HFFc6 (cell line): Measurements from ENCODE around the gene IRF3. TPM values are rescaled to one million over a fixed set of nuclear protein-coding genes. Genes with fewer than 3 reads are reported as not detected.
A peak's percentile ranks its signal among the peaks of the same experiment; 100 is the strongest.

Source experiments
- DNase-seq: peaks from one replicate; pipeline ENCODE4 v3.0.0-alpha.2; 2018
- H3K27ac Mint-ChIP-seq: 2 replicates; pipeline ENCODE4 v1.8.0; 2020; ENCODE audit warnings: mild to moderate bottlenecking, mixed read lengths
- H3K27me3 Mint-ChIP-seq: 2 replicates; pipeline ENCODE4 v1.8.0; 2021; ENCODE audit warnings: mild to moderate bottlenecking, moderate library complexity, mixed read lengths; ENCODE audit not compliant: insufficient read depth
- H3K36me3 Mint-ChIP-seq: 2 replicates; pipeline ENCODE4 v1.8.0; 2021; ENCODE audit warnings: low read depth, mixed read lengths
- H3K4me1 Mint-ChIP-seq: 2 replicates; pipeline ENCODE4 v1.8.0; 2020; ENCODE audit warnings: low read depth, mixed read lengths
- H3K4me3 Mint-ChIP-seq: 2 replicates; pipeline ENCODE4 v1.8.0; 2020; ENCODE audit warnings: mild to moderate bottlenecking, moderate library complexity, mixed read lengths
- H3K9me3 Mint-ChIP-seq: 2 replicates; pipeline ENCODE4 v1.8.0; 2020; ENCODE audit warnings: mild to moderate bottlenecking, mixed read lengths
- CTCF ChIP-seq: fragments of 200-600 bp; sonication (generic); IDR thresholded peaks from 2 replicates; pipeline ENCODE4 v1.5.0; 2021; ENCODE audit warnings: antibody characterized with exemption, mild to moderate bottlenecking
- total RNA-seq, 6 experiments: library from RNA; stranded (reverse); fragmentation: NEBNext Ultra II Directional; extraction: Animal tissue kit (Norgen Biotek cat#: 25700); gene quantifications; 2 replicates in 1 of 6; 3 replicates in 5 of 6; pipeline ENCODE4 v1.2.3, GENCODE V29; 2021

IRF3 gene
- total RNA-seq, 6 experiments from 2014 or later = 55.5 to 72.8 (median 58.7) TPM

- no peak overlapping the region for H3K4me3 Mint-ChIP-seq
- peaks cover 7% of the 10 kb centered on the region for H3K27me3 Mint-ChIP-seq
- no peak for TF ChIP-seq CTCF
- H3K4me1 Mint-ChIP-seq = peaks cover 21% of the 10 kb centered on the region
- H3K9me3 Mint-ChIP-seq = no peaks in the 10 kb centered on the region
- peaks cover 10% of the 10 kb centered on the region; the same call in 1 of the 2 replicates for H3K36me3 Mint-ChIP-seq
- H3K27ac Mint-ChIP-seq = no peak overlapping the region; the same call in 1 of the 2 replicates
- DNase-seq = no peak
These were observed 16.6 kb upstream of the IRF3 start for GRCh38 chr19:49682274-49682673.

- TF ChIP-seq CTCF = no peak
- peaks cover 21% of the 10 kb centered on the region for H3K4me1 Mint-ChIP-seq
These were observed 16.2 kb upstream of the IRF3 start for GRCh38 chr19:49681830-49682229.

GRCh38 chr19:49680421-49681351 is 15.0 kb upstream of the IRF3 start:
- Mint-ChIP-seq H3K4me3 (peak overlapping the region; percentile 17), H3K4me1 (peaks cover 31% of the 10 kb centered on the region), H3K9me3 (no peaks in the 10 kb centered on the region), H3K27ac (peak overlapping the region; percentile 52; the same call in 1 of the 2 replicates), H3K36me3 (peaks cover 10% of the 10 kb centered on the region; the same call in 1 of the 2 replicates), H3K27me3 (peaks cover 9% of the 10 kb centered on the region)
- peak; percentile 61 for DNase-seq
- TF ChIP-seq CTCF = peak; percentile 100

More at GRCh38 chr19:49681830-49682229, 16.2 kb upstream of the IRF3 start:
- no peak for DNase-seq
- Mint-ChIP-seq H3K9me3 (no peaks in the 10 kb centered on the region), H3K27ac (no peak overlapping the region), H3K4me3 (no peak overlapping the region), H3K27me3 (peaks cover 10% of the 10 kb centered on the region), H3K36me3 (peaks cover 10% of the 10 kb centered on the region; the same call in 1 of the 2 replicates)

GRCh38 chr19:49679771-49680413 is 14.2 kb upstream of the IRF3 start:
- Mint-ChIP-seq H3K27ac (peak overlapping the region; percentile 52; the same call in 1 of the 2 replicates), H3K4me1 (peaks cover 31% of the 10 kb centered on the region), H3K36me3 (peaks cover 4% of the 10 kb centered on the region; the same call in 1 of the 2 replicates), H3K9me3 (no peaks in the 10 kb centered on the region), H3K4me3 (peak overlapping the region; percentile 12), H3K27me3 (peaks cover 8% of the 10 kb centered on the region)
- TF ChIP-seq CTCF = no peak
- no peak for DNase-seq

GRCh38 chr19:49678985-49679770 is 13.5 kb upstream of the IRF3 start:
- H3K9me3 Mint-ChIP-seq = no peaks in the 10 kb centered on the region
- peaks cover 31% of the 10 kb centered on the region for H3K4me1 Mint-ChIP-seq
- H3K27ac Mint-ChIP-seq = peak overlapping the region; percentile 83; the same call in 1 of the 2 replicates
- peaks cover 8% of the 10 kb centered on the region for H3K27me3 Mint-ChIP-seq
- peaks cover 4% of the 10 kb centered on the region; the same call in 1 of the 2 replicates for H3K36me3 Mint-ChIP-seq
- H3K4me3 Mint-ChIP-seq = peak overlapping the region; percentile 97
- TF ChIP-seq CTCF = no peak
- no peak for DNase-seq
